MM.1S (cell line): ENCODE data around the gene FYB1.

Experiments
- CTCF ChIP-seq: fragments of 300-600 bp; sonication (generic); IDR thresholded peaks from 2 replicates; pipeline ENCODE4 v1.5.1; 2016; ENCODE audit warnings: antibody characterized with exemption, low read length, mixed read lengths
- EZH2 ChIP-seq: fragments of 300-600 bp; sonication (generic); optimal IDR thresholded peaks from 2 replicates; pipeline ENCODE3; 2017; ENCODE audit warnings: low read depth, mild to moderate bottlenecking, antibody characterized with exemption, low read length, mixed read lengths
- EZH2phosphoT487 ChIP-seq: fragments of 300-600 bp; sonication (generic); IDR thresholded peaks from 2 replicates; pipeline ENCODE4 v1.6.1; 2018; ENCODE audit warnings: antibody characterized with exemption, low read length

- no peak for TF ChIP-seq CTCF
- no peak for TF ChIP-seq EZH2
- no peak for TF ChIP-seq EZH2phosphoT487
Measured at GRCh38 chr5:39104221-39104620, 115.1 kb downstream of the FYB1 start.
